Measurements from ENCODE around the gene TCF12.

TCF12 gene

GRCh38 chr15:57235186-57235585 is 316.7 kb downstream of the TCF12 start:
- Histone ChIP-seq H3K9me3 (ENCODE audit: insufficient read depth, low read depth, low read length) (no peaks in the 10 kb centered on the region), H3K4me1 (ENCODE audit: insufficient read depth, low read length, poor library complexity, severe bottlenecking) (no peaks in the 10 kb centered on the region), H3K4me2 (ENCODE audit: low read depth, low read length, poor library complexity, severe bottlenecking) (no peak overlapping the region), H3K9me2 (replicated peaks; ENCODE audit: low read depth, low read length) (no peaks in the 10 kb centered on the region), H3K4me3 (ENCODE audit: low read length, poor library complexity, severe bottlenecking) (no peak overlapping the region), H3K79me2 (ENCODE audit: insufficient read depth, low read length) (no peaks in the 10 kb centered on the region), H4K20me1 (ENCODE audit: insufficient read depth, low read length, poor library complexity, severe bottlenecking) (no peaks in the 10 kb centered on the region), H3K36me3 (ENCODE audit: insufficient read depth, low read length) (peaks cover 57% of the 10 kb centered on the region; the same call in 1 of the 2 replicates), H3F3A (ENCODE audit: low read depth) (no peaks in the 10 kb centered on the region), H2AFZ (ENCODE audit: low read length) (no peak overlapping the region), H3K9ac (ENCODE audit: low read depth, low read length, poor library complexity, severe bottlenecking) (no peak overlapping the region), H3K27me3 (ENCODE audit: insufficient read depth, low read length, poor library complexity, severe bottlenecking) (no peaks in the 10 kb centered on the region)
- TF ChIP-seq EZH2phosphoT487 (IDR thresholded peaks at IDR 0.05; ENCODE audit: borderline replicate concordance) (no peak), CTCF (conservative IDR thresholded peaks at IDR 0.05; ENCODE audit: low read length) (no peak)

- Histone ChIP-seq H3K9me3 (ENCODE audit: insufficient read depth, low read depth, low read length) (no peaks in the 10 kb centered on the region), H3K27me3 (ENCODE audit: insufficient read depth, low read length, poor library complexity, severe bottlenecking) (no peaks in the 10 kb centered on the region), H4K20me1 (ENCODE audit: insufficient read depth, low read length, poor library complexity, severe bottlenecking) (no peaks in the 10 kb centered on the region), H3K4me3 (ENCODE audit: low read length, poor library complexity, severe bottlenecking) (no peak overlapping the region), H3K9me2 (replicated peaks; ENCODE audit: low read depth, low read length) (no peaks in the 10 kb centered on the region), H2AFZ (ENCODE audit: low read length) (no peak overlapping the region), H3K4me1 (ENCODE audit: insufficient read depth, low read length, poor library complexity, severe bottlenecking) (no peaks in the 10 kb centered on the region), H3K36me3 (ENCODE audit: insufficient read depth, low read length) (peaks cover 60% of the 10 kb centered on the region; the same call in 1 of the 2 replicates), H3K79me2 (ENCODE audit: insufficient read depth, low read length) (no peaks in the 10 kb centered on the region), H3K4me2 (ENCODE audit: low read depth, low read length, poor library complexity, severe bottlenecking) (no peak overlapping the region), H3F3A (ENCODE audit: low read depth) (no peaks in the 10 kb centered on the region), H3K9ac (ENCODE audit: low read depth, low read length, poor library complexity, severe bottlenecking) (no peak overlapping the region)
- no peak for TF ChIP-seq EZH2phosphoT487 (IDR thresholded peaks at IDR 0.05; ENCODE audit: borderline replicate concordance)
- no peak for TF ChIP-seq CTCF (conservative IDR thresholded peaks at IDR 0.05; ENCODE audit: low read length)
These were observed 317.4 kb downstream of the TCF12 start for GRCh38 chr15:57235873-57236272.

- no peak overlapping the region for H3K4me2 ChIP-seq (ENCODE audit: low read depth, low read length, poor library complexity, severe bottlenecking)
These were observed 318.3 kb downstream of the TCF12 start for GRCh38 chr15:57236561-57237300.

More at GRCh38 chr15:57236561-57237300, 318.3 kb downstream of the TCF12 start:
- Histone ChIP-seq H3K79me2 (ENCODE audit: insufficient read depth, low read length) (no peaks in the 10 kb centered on the region), H4K20me1 (ENCODE audit: insufficient read depth, low read length, poor library complexity, severe bottlenecking) (no peaks in the 10 kb centered on the region), H3F3A (ENCODE audit: low read depth) (no peaks in the 10 kb centered on the region), H3K9ac (ENCODE audit: low read depth, low read length, poor library complexity, severe bottlenecking) (no peak overlapping the region), H3K9me3 (ENCODE audit: insufficient read depth, low read depth, low read length) (no peaks in the 10 kb centered on the region), H3K36me3 (ENCODE audit: insufficient read depth, low read length) (peaks cover 60% of the 10 kb centered on the region; the same call in 1 of the 2 replicates), H2AFZ (ENCODE audit: low read length) (no peak overlapping the region), H3K27me3 (ENCODE audit: insufficient read depth, low read length, poor library complexity, severe bottlenecking) (no peaks in the 10 kb centered on the region), H3K9me2 (replicated peaks; ENCODE audit: low read depth, low read length) (no peaks in the 10 kb centered on the region), H3K4me1 (ENCODE audit: insufficient read depth, low read length, poor library complexity, severe bottlenecking) (no peaks in the 10 kb centered on the region), H3K4me3 (ENCODE audit: low read length, poor library complexity, severe bottlenecking) (no peak overlapping the region)
- TF ChIP-seq CTCF (conservative IDR thresholded peaks at IDR 0.05; ENCODE audit: low read length) (no peak), EZH2phosphoT487 (IDR thresholded peaks at IDR 0.05; ENCODE audit: borderline replicate concordance) (no peak)
